ENCODE data around the gene LTB4R.

- TF ChIP-seq CAMTA2 (CRISPR knock-in tag; conservative IDR thresholded peaks at IDR 0.05) = no peak
- TF ChIP-seq RFX5 (IDR thresholded peaks at IDR 0.05; ENCODE audit: low read depth, low read length) = no peak
- no peak for TF ChIP-seq TEAD1 (CRISPR knock-in tag; IDR thresholded peaks at IDR 0.05)
- no peak for TF ChIP-seq ZHX1 (conservative IDR thresholded peaks at IDR 0.05; ENCODE audit: low read length)
- no peak for TF ChIP-seq ZBTB33 (CRISPR knock-in tag; IDR thresholded peaks at IDR 0.05)
- TF ChIP-seq HOXB6 (CRISPR knock-in tag; IDR thresholded peaks at IDR 0.05; ENCODE audit: borderline replicate concordance) = no peak
- no peak for TF ChIP-seq PHF8 (IDR thresholded peaks at IDR 0.05; ENCODE audit: borderline replicate concordance, low read length)
- no peak for TF ChIP-seq BRCA1 (IDR thresholded peaks at IDR 0.05)
- no peak for TF ChIP-seq BRCA1 (CRISPR knock-in tag; IDR thresholded peaks at IDR 0.05)
- no peak for TF ChIP-seq ZNF324 (CRISPR knock-in tag; IDR thresholded peaks at IDR 0.05)
- no peak for TF ChIP-seq SP1 (CRISPR knock-in tag; IDR thresholded peaks at IDR 0.05)
- no peak for TF ChIP-seq CTCF (IDR thresholded peaks at IDR 0.05 in 2 of 3, conservative IDR thresholded peaks at IDR 0.05 in 1 of 3; ENCODE audit: insufficient read depth in 2 of 3, low read depth in 1 of 3, low read length in 3 of 3)
Measured at GRCh38 chr14:24284501-24285035, 26.7 kb upstream of the LTB4R start.

Data from K562 (cell line).